Smooth muscle cell (in vitro differentiated cells): ENCODE measurements around the gene LMO1. TPM values are rescaled to one million over a fixed set of nuclear protein-coding genes. Genes with fewer than 3 reads are reported as not detected.

ENCODE experiments used
- DNase-seq: peaks from one replicate; lab custom pipeline; 2025; ENCODE audit not compliant: unreplicated experiment; lab: John Stamatoyannopoulos, UW
- H2AFZ ChIP-seq: fragments of 200-600 bp; sonication (generic); 2 replicates; pipeline ENCODE4 v1.6.0; 2016; ENCODE audit warnings: antibody characterized with exemption, low read depth, mild to moderate bottlenecking
- H3F3A ChIP-seq: fragments of 200-600 bp; sonication (generic); 2 replicates; pipeline ENCODE4 v1.6.0; 2017; ENCODE audit warnings: antibody characterized with exemption, low read depth
- H3K27ac ChIP-seq: fragments of 200-600 bp; sonication (generic); 2 replicates; pipeline ENCODE4 v1.5.1; 2016; ENCODE audit warnings: low read depth, mild to moderate bottlenecking
- H3K27me3 ChIP-seq: fragments of 200-600 bp; sonication (generic); 2 replicates; pipeline ENCODE4 v1.6.1; 2016; ENCODE audit warnings: low read depth, mild to moderate bottlenecking
- H3K36me3 ChIP-seq: fragments of 200-600 bp; sonication (generic); 2 replicates; pipeline ENCODE4 v1.5.1; 2016; ENCODE audit warnings: low read depth
- H3K4me1 ChIP-seq: fragments of 200-600 bp; sonication (generic); 2 replicates; pipeline ENCODE4 v1.5.1; 2016; ENCODE audit warnings: low read depth
- H3K4me2 ChIP-seq: fragments of 200-600 bp; sonication (generic); 2 replicates; pipeline ENCODE4 v1.6.0; 2016; ENCODE audit warnings: mild to moderate bottlenecking
- H3K4me3 ChIP-seq: fragments of 200-600 bp; sonication (generic); 2 replicates; pipeline ENCODE4 v1.5.1; 2016; ENCODE audit warnings: mild to moderate bottlenecking
- H3K79me2 ChIP-seq: fragments of 200-600 bp; sonication (generic); 2 replicates; pipeline ENCODE4 v1.6.0; 2016; ENCODE audit warnings: low read depth, mild to moderate bottlenecking
- H3K9ac ChIP-seq: fragments of 200-600 bp; sonication (generic); 2 replicates; pipeline ENCODE4 v1.6.0; 2016; ENCODE audit warnings: low read depth
- H3K9me3 ChIP-seq: fragments of 200-600 bp; sonication (generic); replicated peaks from 2 replicates; pipeline ENCODE4 v1.5.1; 2016; ENCODE audit warnings: low read depth
- H4K20me1 ChIP-seq: fragments of 200-600 bp; sonication (generic); 2 replicates; pipeline ENCODE4 v1.6.0; 2016; ENCODE audit warnings: low read depth
- CTCF ChIP-seq: fragments of 200-600 bp; sonication (generic); IDR thresholded peaks from 2 replicates; pipeline ENCODE4 v1.5.1; 2017; ENCODE audit warnings: borderline replicate concordance, mild to moderate bottlenecking, antibody characterized with exemption; ENCODE audit not compliant: insufficient read depth, poor library complexity, severe bottlenecking
- WGBS: methylation state at CpG from one replicate; pipeline ENCODE4 v1.1.7; 2016; ENCODE audit warnings: low lambda C conversion rate; 5-methylcytosine and 5-hydroxymethylcytosine counted together
- polyA plus RNA-seq: library from polyadenylated mRNA; unstranded; fragments of >200 nt; fragmentation: Nextera tagmentation; extraction: Ambion mirVana; gene quantifications from 2 replicates; pipeline ENCODE4 v1.2.1, GENCODE V29; 2016
- total RNA-seq: library from RNA; depleted of rRNA; stranded (reverse); fragments of >200 nt; gene quantifications from 2 replicates; pipeline ENCODE4 v1.2.3, GENCODE V29; 2014

Gene LMO1
- total and polyA plus RNA-seq, 2 experiments from 2014 or later: 1.1 to 1.6 TPM

- no peak for DNase-seq
Observed at GRCh38 chr11:8250434-8250833, 13.2 kb downstream of the LMO1 start.

GRCh38 chr11:8249482-8249881, 14.2 kb downstream of the LMO1 start:
- no peaks in the 10 kb centered on the region for H3K4me1 ChIP-seq

More at GRCh38 chr11:8250434-8250833, 13.2 kb downstream of the LMO1 start:
- H2AFZ ChIP-seq: no peak overlapping the region
- no peak overlapping the region for H3K9ac ChIP-seq
- H3K4me1 ChIP-seq: no peaks in the 10 kb centered on the region
- H4K20me1 ChIP-seq: no peaks in the 10 kb centered on the region
- 64% methylated on average over 5 of the region's 5 CpGs for WGBS
- H3F3A ChIP-seq: no peaks in the 10 kb centered on the region
- H3K4me3 ChIP-seq: no peak overlapping the region
- H3K9me3 ChIP-seq: no peaks in the 10 kb centered on the region
- no peaks in the 10 kb centered on the region for H3K36me3 ChIP-seq
- H3K4me2 ChIP-seq: no peak overlapping the region
- no peaks in the 10 kb centered on the region for H3K79me2 ChIP-seq
- H3K27ac ChIP-seq: no peak overlapping the region
- no peaks in the 10 kb centered on the region for H3K27me3 ChIP-seq
- TF ChIP-seq CTCF: no peak

GRCh38 chr11:8248786-8249185, 14.9 kb downstream of the LMO1 start:
- Histone ChIP-seq H3K36me3 (no peaks in the 10 kb centered on the region), H3K9me3 (no peaks in the 10 kb centered on the region), H3K4me2 (no peak overlapping the region), H4K20me1 (no peaks in the 10 kb centered on the region), H3K9ac (no peak overlapping the region), H3K27me3 (no peaks in the 10 kb centered on the region), H3K4me1 (no peaks in the 10 kb centered on the region), H3F3A (no peaks in the 10 kb centered on the region), H3K4me3 (no peak overlapping the region), H3K79me2 (no peaks in the 10 kb centered on the region), H2AFZ (no peak overlapping the region), H3K27ac (no peak overlapping the region)
- no peak for TF ChIP-seq CTCF
- no peak for DNase-seq
- WGBS: 93% methylated on average over 1 of the region's 1 CpG

More at GRCh38 chr11:8249482-8249881, 14.2 kb downstream of the LMO1 start:
- no peak for DNase-seq
- H3K9me3 ChIP-seq: no peaks in the 10 kb centered on the region
- no peak for TF ChIP-seq CTCF
- no peaks in the 10 kb centered on the region for H3K27me3 ChIP-seq
- no peaks in the 10 kb centered on the region for H4K20me1 ChIP-seq
- 78% methylated on average over 6 of the region's 6 CpGs for WGBS
- no peak overlapping the region for H3K9ac ChIP-seq
- H3K27ac ChIP-seq: no peak overlapping the region
- H3K4me3 ChIP-seq: no peak overlapping the region
- H3K79me2 ChIP-seq: no peaks in the 10 kb centered on the region
- H2AFZ ChIP-seq: no peak overlapping the region
- H3K4me2 ChIP-seq: no peak overlapping the region
- no peaks in the 10 kb centered on the region for H3F3A ChIP-seq
- no peaks in the 10 kb centered on the region for H3K36me3 ChIP-seq

GRCh38 chr11:8247312-8247711, 16.4 kb downstream of the LMO1 start:
- no peak overlapping the region for H2AFZ ChIP-seq
- H3K27ac ChIP-seq: no peak overlapping the region
- WGBS: 82% methylated on average over 6 of the region's 6 CpGs
- no peaks in the 10 kb centered on the region for H3K27me3 ChIP-seq
- no peaks in the 10 kb centered on the region for H4K20me1 ChIP-seq
- no peak for DNase-seq
- H3K4me2 ChIP-seq: no peak overlapping the region
- H3F3A ChIP-seq: no peaks in the 10 kb centered on the region
- H3K9ac ChIP-seq: no peak overlapping the region
- H3K4me3 ChIP-seq: no peak overlapping the region
- TF ChIP-seq CTCF: peak; percentile 39
- no peaks in the 10 kb centered on the region for H3K9me3 ChIP-seq
- H3K4me1 ChIP-seq: peaks cover 11% of the 10 kb centered on the region
- H3K36me3 ChIP-seq: no peaks in the 10 kb centered on the region
- no peaks in the 10 kb centered on the region for H3K79me2 ChIP-seq
